HG02981 (cell line): ENCODE measurements around the gene AIFM2.

Experiments used
- ATAC-seq: cut with Tn5 transposase; IDR thresholded peaks from one replicate; pipeline ENCODE4 v1.9.1; 2021; ENCODE audit warnings: mild to moderate bottlenecking, moderate library complexity; ENCODE audit not compliant: unreplicated experiment

Gene AIFM2

GRCh38 chr10:70146489-70147258, 14.0 kb upstream of the AIFM2 start, which contains the start of gene TYSND1:
TYSND1 (minus strand) TSS chr10:70146700; CDS start chr10:70146586, 114 bp downstream.
- ATAC-seq: peak; percentile 91

DNA sequence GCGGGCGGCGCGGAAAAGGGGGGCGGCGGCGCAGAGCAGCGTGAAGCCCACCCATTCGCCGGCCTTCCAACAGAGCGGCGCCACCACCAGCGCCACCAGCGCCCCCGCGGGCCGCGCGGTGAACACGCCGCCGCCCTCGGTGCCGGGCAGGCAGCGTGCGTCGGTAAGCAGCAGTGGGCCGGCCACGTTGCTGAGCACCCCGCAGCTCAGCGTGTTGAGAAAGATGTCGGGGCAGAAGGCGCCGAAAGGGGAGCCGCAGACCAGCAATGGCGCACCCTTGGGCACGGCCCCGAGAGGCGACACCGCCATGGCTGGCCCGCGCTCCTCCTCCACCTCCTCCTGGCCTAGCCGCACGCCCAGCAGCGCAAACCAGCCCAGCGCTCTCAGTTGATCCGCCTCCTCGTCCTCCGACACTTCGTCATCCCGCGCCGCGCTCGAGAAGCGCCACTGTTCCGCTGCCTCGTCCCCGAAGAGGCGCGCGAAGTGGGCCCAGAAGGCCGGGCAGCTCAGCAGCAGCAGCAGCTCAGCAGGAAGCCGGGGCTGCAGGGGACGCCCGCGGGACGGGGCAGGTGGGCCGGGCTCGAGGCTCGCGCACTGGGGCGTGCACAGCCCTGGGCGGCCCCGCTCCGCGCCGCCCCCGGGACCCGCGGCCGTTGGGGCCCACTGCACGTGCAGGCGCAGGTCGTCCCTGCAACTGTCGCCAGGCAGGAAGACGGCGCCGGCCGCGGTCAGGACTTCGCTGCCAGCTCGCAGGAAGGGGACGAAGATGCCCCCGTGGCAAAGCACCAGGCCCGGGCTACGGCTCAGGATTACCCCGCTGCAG, 13.3 kb upstream of the AIFM2 start:
- ATAC-seq: peak; percentile 47

DNA sequence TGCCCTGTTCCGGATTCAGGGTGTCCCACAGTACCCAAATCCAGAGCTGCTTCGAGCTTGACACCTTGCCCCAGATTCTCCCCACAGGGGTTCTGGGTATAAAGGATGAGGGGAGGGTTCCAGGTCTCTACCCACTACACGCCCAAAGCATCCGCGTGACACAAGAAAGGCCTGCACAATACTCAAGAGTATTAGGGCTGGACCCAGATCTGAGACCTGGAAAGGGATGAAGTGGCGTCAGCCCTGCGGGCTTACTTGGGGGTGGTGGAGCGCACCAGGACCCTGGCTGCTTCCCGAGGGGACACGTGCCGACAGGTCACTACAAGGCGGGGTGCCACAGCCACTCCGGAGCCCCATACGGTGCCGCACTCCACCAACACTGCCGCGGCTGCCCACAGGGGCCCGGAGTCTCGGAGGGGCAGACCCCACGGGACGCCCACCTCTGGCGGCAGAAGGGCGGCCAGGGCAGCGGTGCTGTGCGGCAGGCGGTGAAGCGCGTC, 12.6 kb upstream of the AIFM2 start:
- ATAC-seq: no peak

DNA sequence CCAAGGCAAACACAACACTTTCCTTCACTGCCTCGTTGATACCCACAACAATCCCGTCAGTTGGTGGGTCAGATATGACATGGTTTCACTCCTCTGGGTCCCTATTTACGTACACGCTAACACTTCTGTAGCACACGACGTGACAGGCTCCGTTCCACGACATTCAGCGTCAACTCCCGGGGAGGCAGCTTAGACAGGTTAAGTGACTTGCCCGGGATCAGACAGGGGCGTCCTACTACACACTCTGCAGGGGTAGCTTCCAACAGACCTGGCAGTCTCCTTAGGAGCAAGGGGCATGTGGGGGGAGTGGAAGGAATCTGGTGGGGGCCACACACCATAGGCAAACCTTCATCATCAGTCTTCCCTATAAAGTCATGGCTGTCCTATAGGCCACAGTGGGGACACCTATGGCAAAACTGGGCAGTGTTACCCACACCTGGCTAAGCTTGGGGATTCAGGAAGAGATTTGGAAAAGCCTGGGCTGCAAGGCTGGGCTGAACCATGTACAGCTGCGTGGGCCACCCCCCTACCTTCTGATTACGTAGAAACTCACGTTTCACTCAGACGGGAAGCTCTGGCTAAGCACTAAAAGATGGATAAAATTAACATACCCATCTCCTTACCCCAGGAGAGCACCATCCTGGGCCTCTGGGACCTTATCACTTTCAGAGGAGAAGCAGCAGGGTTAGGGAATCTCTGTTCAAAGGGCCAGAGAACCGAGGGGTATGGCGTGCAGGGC, 11.9 kb upstream of the AIFM2 start:
- no peak for ATAC-seq

DNA sequence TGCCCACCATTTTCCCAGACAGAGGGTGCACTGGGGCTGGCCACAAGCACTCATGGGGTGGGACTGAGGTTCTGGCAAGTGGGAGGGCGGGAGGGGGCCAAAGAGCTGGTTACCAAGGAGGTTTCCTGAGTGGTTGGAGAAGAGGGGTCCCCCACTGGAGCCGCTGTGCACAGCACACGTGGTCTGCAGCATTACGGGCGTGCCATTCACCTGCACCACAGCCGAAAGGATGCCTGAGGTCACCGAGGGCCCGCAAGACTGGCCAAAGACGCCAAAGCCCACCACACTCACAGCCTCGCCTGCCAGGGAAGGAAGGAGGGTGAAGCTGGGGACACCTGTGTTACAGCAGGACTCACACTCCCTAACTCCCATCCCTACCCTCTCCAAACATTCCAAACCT, 9.9 kb upstream of the AIFM2 start:
- ATAC-seq: no peak

DNA sequence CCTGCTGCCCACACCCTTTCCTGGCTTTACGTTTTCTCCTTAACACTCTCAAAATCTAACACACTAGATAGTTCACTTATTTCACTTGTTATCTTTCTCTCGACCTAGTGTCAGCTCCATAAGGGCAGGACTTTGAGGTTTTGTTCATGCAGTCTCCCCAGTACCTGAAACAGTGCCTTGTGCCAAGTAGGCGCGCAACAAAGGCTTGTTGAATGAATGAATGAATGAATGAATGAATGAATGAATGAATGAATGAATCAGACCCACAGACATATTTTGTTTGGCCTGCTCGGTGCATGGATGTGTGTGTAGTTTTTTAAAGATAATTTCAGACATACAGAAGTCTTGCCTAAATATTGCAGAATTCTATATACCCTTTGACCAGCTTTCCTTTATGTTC, 7.7 kb upstream of the AIFM2 start:
- ATAC-seq: no peak

GRCh38 chr10:70139997-70140250, 7.3 kb upstream of the AIFM2 start:
- no peak for ATAC-seq

DNA sequence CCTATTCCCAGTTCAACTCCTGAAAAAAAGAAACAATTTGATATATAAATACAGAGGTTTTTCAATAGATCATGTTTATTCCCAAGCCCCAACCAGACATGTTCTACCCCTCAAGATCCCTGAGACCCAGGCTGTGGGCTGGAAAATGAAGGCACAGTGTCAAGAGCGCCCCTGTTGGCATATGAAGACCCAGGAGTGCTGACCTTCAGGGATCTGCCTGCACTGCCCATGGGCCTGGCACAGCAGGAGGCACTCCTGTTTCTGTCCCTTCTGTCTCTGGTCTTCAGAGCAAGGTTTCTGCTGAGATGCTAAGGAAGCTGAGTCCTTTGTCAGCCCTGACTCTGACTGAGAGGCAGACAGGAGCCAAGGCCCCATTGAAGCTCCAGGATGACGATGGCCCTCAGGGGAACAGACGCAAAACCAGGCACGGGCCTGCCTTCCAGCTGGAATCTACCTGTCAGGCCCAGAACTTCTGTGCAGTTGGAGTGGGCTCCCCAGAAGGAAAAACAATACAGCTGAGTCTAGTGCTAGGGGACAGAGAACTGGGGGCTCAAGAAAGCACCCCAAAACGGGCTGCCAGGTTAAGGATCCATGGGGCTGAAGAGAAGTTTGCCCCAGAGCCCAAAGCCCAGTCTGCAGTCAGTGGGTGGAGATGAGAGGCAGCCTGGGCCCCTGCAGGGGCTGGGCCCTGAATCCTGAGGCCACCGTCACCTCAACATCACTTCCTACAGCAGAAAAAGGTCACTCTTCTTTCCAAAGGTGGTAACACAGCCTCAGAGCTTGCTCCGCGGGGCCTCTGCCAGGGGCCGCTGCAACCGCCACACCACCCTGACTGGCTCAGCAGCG, 6.7 kb upstream of the AIFM2 start:
- no peak for ATAC-seq

- ATAC-seq: no peak
These were observed 5.6 kb upstream of the AIFM2 start for GRCh38 chr10:70137927-70138883.

GRCh38 chr10:70137135-70137534, 4.5 kb upstream of the AIFM2 start:
- no peak for ATAC-seq

DNA sequence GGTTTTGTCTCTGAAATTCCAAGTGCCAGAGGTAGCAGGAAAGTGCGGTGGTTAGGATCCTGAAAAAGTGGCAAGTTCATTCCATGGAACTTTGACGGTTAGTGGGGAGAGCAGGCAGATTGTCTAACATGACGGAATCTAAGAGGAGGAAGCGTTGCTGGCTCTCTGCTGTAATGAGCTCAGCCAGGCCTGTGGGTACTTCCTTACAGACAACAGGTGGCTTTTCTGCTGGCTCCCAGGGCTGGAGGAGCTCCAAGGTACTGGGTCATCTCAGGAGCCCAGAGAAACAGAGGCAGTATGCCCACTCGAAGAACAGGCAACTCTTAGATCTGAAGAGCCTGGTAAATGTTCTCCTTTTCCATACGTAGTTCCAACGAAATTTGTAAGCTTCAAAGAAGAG, 3.1 kb upstream of the AIFM2 start:
- ATAC-seq: no peak

- ATAC-seq: no peak
These were observed 2.4 kb upstream of the AIFM2 start for GRCh38 chr10:70135046-70135445.

DNA sequence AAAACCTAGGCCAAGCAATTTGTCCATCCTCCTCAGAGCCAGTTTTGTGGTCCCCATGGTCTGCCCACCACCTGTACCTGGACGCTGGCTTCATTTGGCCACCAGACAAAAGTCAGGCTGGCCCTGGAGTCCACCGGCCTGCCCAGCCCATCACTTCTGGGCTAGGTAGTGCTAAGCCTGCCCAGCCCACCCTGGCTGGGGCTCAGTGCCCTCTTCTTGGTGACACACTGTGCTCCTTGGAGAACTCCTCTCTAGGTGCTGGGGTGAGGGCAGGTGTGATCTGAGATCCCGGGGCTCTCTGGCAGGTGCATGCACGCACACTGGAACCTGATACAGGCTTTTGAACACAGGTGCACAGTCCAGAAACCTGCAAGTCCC, 1.1 kb downstream of the AIFM2 start:
- ATAC-seq: no peak

DNA sequence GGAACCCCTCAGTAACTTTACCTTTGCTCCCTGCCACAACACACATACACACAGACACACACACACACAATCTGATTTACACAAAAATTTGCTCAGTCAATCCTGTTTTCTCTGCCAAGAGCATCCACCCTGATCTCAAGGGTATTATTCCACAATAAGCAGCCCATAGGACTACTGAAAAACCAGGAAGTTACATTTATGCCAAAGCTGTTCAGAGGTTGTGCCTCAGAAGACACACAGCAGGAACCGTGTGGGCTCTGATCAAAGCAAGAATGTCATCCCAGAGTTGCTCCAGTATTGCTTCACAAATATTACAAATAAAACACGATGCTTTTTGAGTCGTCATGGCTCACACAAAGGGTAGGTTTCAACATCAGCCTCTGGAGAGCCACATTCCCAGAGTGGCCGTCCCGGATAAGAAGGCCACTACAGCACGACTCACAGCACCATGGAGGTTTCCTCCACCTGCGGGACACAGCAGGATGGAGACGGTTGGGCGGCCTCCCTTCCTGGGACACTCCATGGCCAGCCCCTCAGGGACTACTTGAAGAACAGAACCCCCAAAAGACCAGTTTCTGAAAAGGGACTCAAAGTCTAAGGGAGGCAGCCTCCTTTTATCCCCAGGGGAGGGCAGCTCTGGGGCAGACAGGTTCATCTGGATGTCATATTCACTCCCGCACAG, 1.6 kb downstream of the AIFM2 start:
- ATAC-seq: no peak

- ATAC-seq: no peak
These were observed 5.8 kb downstream of the AIFM2 start for GRCh38 chr10:70126700-70127395.

- no peak for ATAC-seq
These were observed 6.6 kb downstream of the AIFM2 start for GRCh38 chr10:70125918-70126552.

- no peak for ATAC-seq
These were observed 7.7 kb downstream of the AIFM2 start for GRCh38 chr10:70124918-70125317.

GRCh38 chr10:70124415-70124814, 8.2 kb downstream of the AIFM2 start:
- no peak for ATAC-seq
